Stimulated activated naive CD8-positive, alpha-beta T cell treated with anti-CD3 and anti-CD28 coated beads, Interleukin-15, Interleukin-2, amounts not matched to agents 100 U/mL and 50 U/mL, for 24 hours (primary cell): ENCODE results near the gene TMEM232.

Experiments used
- ATAC-seq: fragments of 150-1000 bp; cut with Tn5 transposase; one replicate; pipeline ENCODE4 v1.10.0; 2021
- DNase-seq: peaks from one replicate; pipeline ENCODE4 v3.0.0; 2021

The TMEM232 gene

DNA sequence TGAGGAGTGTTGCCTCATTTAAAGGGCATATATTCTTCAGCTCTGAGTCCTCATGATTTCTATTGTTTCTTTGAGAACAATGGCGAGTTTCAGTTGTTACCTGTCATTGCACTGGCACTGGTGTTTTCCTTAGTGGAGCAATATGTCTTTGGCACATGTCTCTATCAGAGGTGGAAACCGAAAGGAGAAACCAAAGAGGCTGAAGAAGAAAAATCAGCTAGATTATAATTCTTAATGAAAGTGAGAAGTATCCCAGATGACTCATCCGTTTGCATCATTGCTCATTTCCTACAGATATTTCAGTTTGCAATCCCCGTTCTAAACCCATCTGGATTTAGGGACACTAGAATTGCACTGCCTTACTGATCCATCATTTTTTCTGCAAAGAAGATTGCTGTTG, 324.6 kb downstream of the TMEM232 start:
- ATAC-seq (no peak), DNase-seq (no peak)

DNA sequence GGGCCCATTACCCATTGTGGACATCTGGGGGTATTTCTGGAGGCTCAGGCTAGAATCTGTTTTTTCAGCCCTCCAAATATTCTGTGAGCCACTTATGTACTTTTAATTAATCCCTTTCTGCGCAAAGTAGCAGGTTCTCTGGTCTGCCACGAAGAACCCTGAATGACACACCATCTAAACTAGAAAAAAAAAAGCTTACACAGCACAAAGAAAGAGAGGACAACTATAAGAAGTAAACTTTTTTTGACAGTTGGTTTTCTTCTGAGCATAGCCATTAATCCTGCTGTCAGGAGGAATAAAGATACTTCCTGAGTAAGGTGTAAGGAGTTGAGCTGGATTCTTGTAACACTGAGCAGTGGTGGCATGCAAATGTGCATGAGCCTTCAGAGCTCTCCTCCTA, 327.5 kb downstream of the TMEM232 start:
- no peak for ATAC-seq
- no peak for DNase-seq

DNA sequence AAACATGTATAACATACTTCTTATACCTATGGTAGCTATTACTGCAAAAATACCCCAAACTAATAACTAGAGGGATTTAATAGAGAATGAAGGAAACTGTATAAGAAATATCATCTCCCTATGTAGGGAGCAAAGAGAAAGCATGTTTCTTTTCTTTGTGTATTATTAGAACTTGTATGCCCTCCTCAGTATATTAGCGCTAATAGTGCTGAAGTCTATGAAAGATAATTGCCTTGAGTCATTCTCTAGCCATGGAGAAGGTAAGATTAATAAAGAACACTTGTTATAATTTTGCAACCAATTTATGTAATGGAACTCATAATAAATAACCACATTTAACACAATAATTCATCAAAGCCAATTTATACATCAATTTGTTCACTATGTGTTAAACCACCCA, 329.2 kb downstream of the TMEM232 start:
- no peak for DNase-seq
- no peak for ATAC-seq

DNA sequence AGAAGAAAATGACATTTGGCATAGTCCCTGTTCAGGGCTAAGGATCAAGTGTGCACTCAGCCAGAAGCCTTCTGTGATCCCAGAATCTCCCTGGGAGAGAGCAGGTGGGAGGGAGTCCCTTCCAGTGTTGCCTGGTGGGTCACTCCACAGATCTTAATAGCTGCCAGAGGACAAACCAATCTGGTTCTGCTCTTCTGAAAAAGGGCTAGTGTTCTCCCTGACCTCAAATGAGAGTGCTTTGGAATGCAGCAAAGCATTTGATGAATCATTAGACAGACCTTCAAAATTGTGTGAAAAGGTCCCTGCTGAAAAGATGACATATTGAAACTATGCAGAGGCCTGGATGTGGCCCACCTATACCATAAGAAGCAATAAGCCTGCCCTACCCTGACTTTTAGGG, 339.7 kb downstream of the TMEM232 start:
- ATAC-seq (no peak), DNase-seq (no peak)

DNA sequence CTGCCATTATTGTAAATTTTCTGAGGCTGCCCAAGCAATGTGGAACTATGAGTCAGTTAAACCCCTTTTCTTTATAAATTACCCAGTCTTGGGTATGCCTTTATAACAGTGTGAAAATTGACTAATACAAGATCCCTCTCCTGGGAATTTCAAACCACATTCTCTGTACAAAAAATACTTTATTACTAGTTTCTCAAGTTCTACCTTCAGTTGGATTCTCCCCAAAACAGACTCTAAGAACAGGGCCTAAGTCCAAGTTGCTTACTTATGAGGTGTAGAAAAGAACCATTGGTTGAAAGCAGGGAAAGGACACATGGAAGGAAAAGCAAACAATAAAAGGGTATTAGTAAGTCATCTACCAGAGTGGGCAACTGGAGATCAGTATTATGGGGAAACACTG, 343.2 kb downstream of the TMEM232 start:
- DNase-seq (no peak), ATAC-seq (no peak)

DNA sequence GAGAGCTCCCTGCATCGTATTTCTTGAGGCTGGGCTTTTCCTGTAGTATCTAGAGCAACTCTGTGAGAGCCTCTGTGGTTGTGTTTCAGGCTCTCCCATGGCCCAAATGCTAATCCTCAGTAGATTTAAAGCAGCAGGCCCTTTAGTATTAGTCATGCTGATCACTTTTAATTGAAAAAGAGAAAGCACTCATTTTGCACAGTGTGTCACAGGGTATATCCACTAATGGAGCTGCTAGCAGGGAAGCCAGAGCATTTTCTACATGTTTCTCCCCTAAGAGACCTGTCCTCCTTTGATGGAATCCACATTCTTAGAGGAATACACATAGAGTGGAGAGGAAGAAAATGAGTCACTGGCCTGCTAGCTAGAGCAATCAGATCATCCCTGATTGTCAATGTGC, 348.5 kb downstream of the TMEM232 start:
- ATAC-seq = no peak
- no peak for DNase-seq

DNA sequence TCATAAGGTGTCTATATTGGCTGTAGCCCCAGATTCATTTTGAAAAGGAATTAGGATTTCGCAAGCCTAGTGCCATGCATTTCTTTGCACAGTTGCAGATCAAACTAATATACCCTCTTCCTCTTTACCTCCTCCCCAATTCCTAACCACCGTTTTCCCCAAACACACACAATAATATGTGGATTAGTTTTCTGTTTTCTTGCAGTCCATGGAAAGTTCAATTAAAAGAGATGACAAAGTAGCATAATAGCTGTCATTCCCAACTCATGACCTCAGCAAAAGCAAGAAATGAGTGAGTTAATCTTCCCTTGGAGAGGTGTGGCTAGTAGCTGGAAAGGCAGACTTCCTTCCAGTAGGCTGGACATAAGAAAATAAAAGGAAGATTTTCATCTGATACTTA, 349.1 kb downstream of the TMEM232 start:
- no peak for DNase-seq
- ATAC-seq = no peak

DNA sequence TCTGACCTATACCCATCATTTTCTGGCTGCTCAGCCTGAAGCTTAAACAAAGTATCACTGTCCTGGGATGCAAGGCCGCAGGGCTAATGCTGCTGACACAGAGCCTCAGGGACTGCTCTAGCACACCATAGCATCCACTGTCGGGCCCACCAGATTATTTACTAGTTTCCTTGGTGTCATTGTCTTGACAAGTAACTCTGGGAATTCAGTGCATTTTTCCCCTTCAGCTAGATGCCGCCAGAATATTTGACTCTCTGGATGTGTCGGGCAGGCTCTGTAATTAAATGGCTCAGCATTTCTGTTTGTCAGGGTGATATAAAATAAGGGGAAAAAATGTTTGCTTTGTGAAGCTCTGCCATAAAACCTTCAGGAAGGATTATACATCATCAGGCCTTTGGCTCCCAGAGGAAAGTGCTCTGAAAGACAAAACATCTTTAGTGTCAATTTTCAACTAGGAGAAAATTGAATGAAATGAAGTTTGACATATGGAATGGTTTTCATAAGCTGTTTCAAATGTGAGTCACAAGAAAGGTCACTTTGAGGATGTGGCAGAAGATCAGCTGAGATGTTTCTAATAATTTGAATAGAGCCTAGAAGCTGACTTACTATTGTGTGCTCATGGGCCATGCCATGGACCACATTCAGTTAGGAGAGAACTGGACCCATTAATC, 350.1 kb downstream of the TMEM232 start:
- no peak for DNase-seq
- ATAC-seq = no peak

DNA sequence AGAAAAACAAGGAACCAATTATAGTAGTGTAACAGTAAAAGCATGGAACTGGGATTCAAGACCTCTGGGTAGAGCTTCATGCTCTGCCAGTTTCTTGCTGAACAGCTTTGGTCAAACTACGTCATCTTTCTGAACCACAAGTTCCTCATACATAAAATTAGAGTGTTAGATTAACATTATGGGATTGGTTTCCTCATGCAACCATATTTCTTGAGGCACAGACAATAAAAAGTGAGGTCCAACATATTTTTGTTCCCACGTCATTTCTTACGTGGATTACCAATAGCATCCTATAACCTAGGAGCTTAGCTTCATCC, 354.8 kb downstream of the TMEM232 start:
- DNase-seq (no peak), ATAC-seq (no peak)

DNA sequence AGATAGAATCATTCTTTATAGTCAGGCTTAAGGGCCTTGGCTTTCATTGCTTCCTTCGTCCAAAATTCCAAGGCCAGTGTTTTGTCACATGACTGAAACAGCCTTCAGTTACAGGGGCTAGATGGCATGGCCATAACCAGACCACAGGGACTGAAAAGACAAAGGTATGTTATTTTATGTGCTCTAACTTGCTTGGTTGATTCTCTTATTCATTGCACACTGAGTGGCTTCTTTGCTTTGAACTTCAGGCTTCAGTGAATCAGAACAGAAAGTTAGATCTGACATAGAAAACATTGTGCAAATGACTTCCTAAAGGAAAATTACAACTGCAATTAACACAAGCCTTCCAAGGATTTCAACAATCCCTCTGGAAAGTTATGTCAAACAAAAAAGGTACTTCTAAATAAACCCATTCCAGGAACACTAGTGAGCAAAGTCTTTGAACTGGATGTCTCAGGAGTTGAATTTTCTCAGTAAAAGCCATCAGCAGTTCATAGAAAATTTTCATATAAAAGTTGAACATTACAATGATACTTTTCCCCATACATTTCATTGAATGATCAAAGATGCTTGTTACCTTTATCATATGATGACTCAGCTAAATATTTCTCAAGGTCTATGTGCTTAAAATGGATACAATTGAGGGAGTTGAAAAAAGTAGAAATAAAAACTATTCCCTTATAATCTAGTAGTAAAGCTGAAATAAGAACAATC, 355.3 kb downstream of the TMEM232 start:
- ATAC-seq (no peak), DNase-seq (no peak)
